HEK293 (cell line): Measurements from ENCODE around the gene USP2.
A peak's percentile ranks its signal among the peaks of the same experiment; 100 is the strongest.

ENCODE experiments used
- GLI2 ChIP-seq: fragments of 450-650 bp; formaldehyde crosslinking; IDR thresholded peaks from 2 replicates; pipeline ENCODE4; 2017; ENCODE audit warnings: missing biosample characterization, missing genetic modification characterization, low read depth, borderline replicate concordance
- HOXC10 ChIP-seq: sonication (generic); formaldehyde crosslinking; IDR thresholded peaks from 2 replicates; pipeline ENCODE4 v1.8.1; 2023; ENCODE audit warnings: mild to moderate bottlenecking, missing genetic modification reagents
- HOXD13 ChIP-seq: sonication (generic); formaldehyde crosslinking; IDR thresholded peaks from 2 replicates; pipeline ENCODE4 v1.8.0; 2022; ENCODE audit warnings: missing genetic modification reagents, borderline replicate concordance
- IKZF3 ChIP-seq: fragments of 450-650 bp; IDR thresholded peaks from 2 replicates; pipeline ENCODE4 v1.5.0; 2018; ENCODE audit warnings: missing biosample characterization, mild to moderate bottlenecking, missing genetic modification characterization, moderate library complexity
- KLF8 ChIP-seq: fragments of 450-650 bp; formaldehyde crosslinking; IDR thresholded peaks from 2 replicates; pipeline ENCODE4 v1.5.1; 2016; ENCODE audit warnings: missing biosample characterization, missing genetic modification characterization
- MZF1 ChIP-seq: fragments of 450-650 bp; formaldehyde crosslinking; IDR thresholded peaks from 2 replicates; pipeline ENCODE4 v1.5.1; 2017; ENCODE audit warnings: missing biosample characterization, missing genetic modification characterization, borderline replicate concordance
- PRDM1 ChIP-seq: fragments of 450-650 bp; formaldehyde crosslinking; IDR thresholded peaks from 2 replicates; pipeline ENCODE4; 2016; ENCODE audit warnings: missing biosample characterization, missing genetic modification characterization
- SALL2 ChIP-seq: fragments of 450-650 bp; formaldehyde crosslinking; IDR thresholded peaks from 2 replicates; pipeline ENCODE4 v1.5.0; 2017; ENCODE audit warnings: missing biosample characterization, mild to moderate bottlenecking, missing genetic modification characterization, borderline replicate concordance
- SCRT1 ChIP-seq: fragments of 450-650 bp; formaldehyde crosslinking; IDR thresholded peaks from 2 replicates; pipeline ENCODE4 v1.5.1; 2016; ENCODE audit warnings: missing biosample characterization, missing genetic modification characterization, borderline replicate concordance
- ZBTB7A ChIP-seq: fragments of 450-650 bp; formaldehyde crosslinking; IDR thresholded peaks from 2 replicates; pipeline ENCODE4 v1.5.1; 2016; ENCODE audit warnings: low read depth, missing biosample characterization, missing genetic modification characterization
- ZFP37 ChIP-seq: fragments of 450-650 bp; formaldehyde crosslinking; IDR thresholded peaks from 2 replicates; pipeline ENCODE4 v1.5.1; 2016; ENCODE audit warnings: missing biosample characterization, missing genetic modification characterization
- ZNF133 ChIP-seq: fragments of 450-650 bp; formaldehyde crosslinking; IDR thresholded peaks from 2 replicates; pipeline ENCODE4 v1.5.1; 2016; ENCODE audit warnings: missing biosample characterization, missing genetic modification characterization
- ZNF169 ChIP-seq: fragments of 450-650 bp; formaldehyde crosslinking; IDR thresholded peaks from 2 replicates; pipeline ENCODE4 v1.5.1; 2016; ENCODE audit warnings: missing biosample characterization, missing genetic modification characterization
- ZNF174 ChIP-seq: fragments of 450-650 bp; formaldehyde crosslinking; IDR thresholded peaks from 2 replicates; pipeline ENCODE4 v1.5.0; 2017; ENCODE audit warnings: missing biosample characterization, mild to moderate bottlenecking, missing genetic modification characterization
- ZNF19 ChIP-seq: fragments of 450-650 bp; formaldehyde crosslinking; IDR thresholded peaks from 2 replicates; pipeline ENCODE4; 2016; ENCODE audit warnings: missing biosample characterization, missing genetic modification characterization, low read depth
- ZNF266 ChIP-seq: fragments of 450-650 bp; formaldehyde crosslinking; IDR thresholded peaks from 2 replicates; pipeline ENCODE4 v1.5.1; 2016; ENCODE audit warnings: missing biosample characterization, missing genetic modification characterization, low read depth
- ZNF274 ChIP-seq, 2 experiments: fragments of 200-500 bp in 1 of 2; fragments of 450-650 bp in 1 of 2; sonication (Bioruptor generic) in 1 of 2; formaldehyde crosslinking in 1 of 2; IDR thresholded peaks; 2 replicates each; pipeline versions ENCODE4 v1.5.1 to v1.6.1; 2014 to 2016; ENCODE audit warnings: borderline replicate concordance in 1 of 2, inconsistent platforms in 1 of 2, low read length in 1 of 2, missing biosample characterization in 1 of 2, missing genetic modification characterization in 1 of 2
- ZNF324 ChIP-seq: fragments of 450-650 bp; formaldehyde crosslinking; IDR thresholded peaks from 2 replicates; pipeline ENCODE4 v1.5.1; 2016; ENCODE audit warnings: missing biosample characterization, missing genetic modification characterization
- ZNF366 ChIP-seq: fragments of 450-650 bp; formaldehyde crosslinking; conservative IDR thresholded peaks from 2 replicates; pipeline ENCODE4 v1.5.1; 2016; ENCODE audit warnings: missing biosample characterization, missing genetic modification characterization
- ZNF426 ChIP-seq: fragments of 450-650 bp; formaldehyde crosslinking; IDR thresholded peaks from 2 replicates; pipeline ENCODE4 v1.5.1; 2017; ENCODE audit warnings: missing biosample characterization, missing genetic modification characterization, mild to moderate bottlenecking, inconsistent platforms, moderate library complexity
- ZNF514 ChIP-seq: fragments of 450-650 bp; formaldehyde crosslinking; IDR thresholded peaks from 2 replicates; pipeline ENCODE4 v1.5.1; 2016; ENCODE audit warnings: missing biosample characterization, missing genetic modification characterization
- ZNF529 ChIP-seq: fragments of 450-650 bp; formaldehyde crosslinking; IDR thresholded peaks from 2 replicates; pipeline ENCODE4 v1.5.1; 2017; ENCODE audit warnings: missing genetic modification characterization, missing biosample characterization; ENCODE audit not compliant: insufficient replicate concordance
- ZNF549 ChIP-seq: fragments of 450-650 bp; IDR thresholded peaks from 2 replicates; pipeline ENCODE4 v1.5.1; 2018; ENCODE audit warnings: missing biosample characterization, missing genetic modification characterization, mild to moderate bottlenecking, inconsistent platforms, moderate library complexity
- ZNF596 ChIP-seq: fragments of 450-650 bp; IDR thresholded peaks from 2 replicates; pipeline ENCODE4 v1.5.0; 2018; ENCODE audit warnings: missing biosample characterization, mild to moderate bottlenecking, missing genetic modification characterization, moderate library complexity
- ZNF600 ChIP-seq: fragments of 450-650 bp; formaldehyde crosslinking; IDR thresholded peaks from 2 replicates; pipeline ENCODE4 v1.5.1; 2016; ENCODE audit warnings: missing biosample characterization, missing genetic modification characterization
- ZNF654 ChIP-seq: fragments of 450-650 bp; formaldehyde crosslinking; IDR thresholded peaks from 2 replicates; pipeline ENCODE4 v1.5.1; 2016; ENCODE audit warnings: low read depth, missing biosample characterization, missing genetic modification characterization
- ZNF707 ChIP-seq: fragments of 450-650 bp; formaldehyde crosslinking; IDR thresholded peaks from 2 replicates; pipeline ENCODE4 v1.5.1; 2016; ENCODE audit warnings: missing biosample characterization, missing genetic modification characterization
- ZNF76 ChIP-seq: fragments of 450-650 bp; formaldehyde crosslinking; IDR thresholded peaks from 2 replicates; pipeline ENCODE4; 2016; ENCODE audit warnings: low read depth, missing biosample characterization, missing genetic modification characterization, borderline replicate concordance
- ZNF776 ChIP-seq: fragments of 450-650 bp; formaldehyde crosslinking; IDR thresholded peaks from 2 replicates; pipeline ENCODE4 v1.5.0; 2017; ENCODE audit warnings: missing biosample characterization, missing genetic modification characterization, borderline replicate concordance
- ZNF791 ChIP-seq: fragments of 450-650 bp; formaldehyde crosslinking; IDR thresholded peaks from 2 replicates; pipeline ENCODE4 v1.5.1; 2016; ENCODE audit warnings: missing biosample characterization, missing genetic modification characterization
- ZNF792 ChIP-seq: fragments of 450-650 bp; formaldehyde crosslinking; IDR thresholded peaks from 2 replicates; pipeline ENCODE4 v1.5.1; 2016; ENCODE audit warnings: missing biosample characterization, missing genetic modification characterization
- TF ChIP-seq, protein P1 (sequence below): fragments of 450-650 bp; formaldehyde crosslinking; IDR thresholded peaks from 2 replicates; pipeline ENCODE4 v1.5.1; 2016; ENCODE audit warnings: missing biosample characterization, missing genetic modification characterization
- TF ChIP-seq, protein P2 (sequence below): fragments of 450-650 bp; formaldehyde crosslinking; IDR thresholded peaks from 2 replicates; pipeline ENCODE4 v1.5.1; 2017; ENCODE audit warnings: missing biosample characterization, missing genetic modification characterization
- TF ChIP-seq, protein P3 (sequence below): fragments of 450-650 bp; formaldehyde crosslinking; IDR thresholded peaks from 2 replicates; pipeline ENCODE4 v1.5.1; 2017; ENCODE audit warnings: missing biosample characterization, missing genetic modification characterization
- TF ChIP-seq, protein P4 (sequence below): fragments of 450-650 bp; formaldehyde crosslinking; IDR thresholded peaks from 2 replicates; pipeline ENCODE4 v1.5.1; 2016; ENCODE audit warnings: missing biosample characterization, missing genetic modification characterization

USP2 gene

DNA sequence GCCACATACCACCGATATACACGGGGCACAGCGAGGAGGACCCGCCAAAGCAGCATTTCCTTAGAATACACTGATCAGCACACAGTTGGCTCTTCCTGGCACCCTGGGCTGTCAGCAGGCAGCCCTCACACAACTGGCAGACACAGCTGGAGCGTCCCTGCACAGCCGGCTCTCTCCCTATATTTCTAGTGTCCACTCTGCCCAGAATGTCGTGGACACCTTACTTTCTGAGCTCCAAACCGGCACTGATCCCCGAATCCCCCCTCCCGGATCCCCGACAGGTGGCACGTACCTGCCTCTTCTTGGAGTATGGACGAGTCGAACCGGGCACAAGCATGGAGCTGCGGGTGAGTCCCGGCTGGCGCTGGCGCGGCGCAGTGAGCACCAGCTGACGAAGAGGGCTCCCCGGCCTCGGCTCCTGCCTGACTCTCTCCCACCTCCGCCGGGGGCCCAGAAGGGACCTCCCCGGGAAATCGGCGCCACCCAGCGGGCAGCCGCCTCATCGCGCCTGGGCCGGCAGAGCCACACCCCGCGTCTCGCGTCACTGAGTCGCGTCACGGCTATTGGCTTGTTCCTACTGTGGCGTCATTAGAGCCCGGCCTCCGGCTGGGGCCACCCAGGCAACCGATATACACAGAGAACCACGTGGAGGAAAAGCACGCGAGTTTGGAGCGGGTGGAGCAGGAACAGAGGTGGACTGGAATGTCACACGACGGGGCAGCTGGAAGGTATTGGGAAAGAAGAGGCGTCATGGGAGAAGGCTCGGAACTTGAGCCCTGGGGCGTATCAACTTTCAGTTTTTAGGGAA is at the start of gene USP2 (continued):
- no peak; the same call in 1 of the 2 replicates for TF ChIP-seq ZFP37 (tag by site-specific recombination)
- TF ChIP-seq ZNF791 (tag by site-specific recombination): no peak
- no peak for TF ChIP-seq ZNF514 (tag by site-specific recombination)
- TF ChIP-seq ZNF529 (tag by site-specific recombination): no peak
- no peak for TF ChIP-seq SCRT1
- TF ChIP-seq ZNF324 (tag by site-specific recombination): no peak; the same call in 1 of the 2 replicates
- TF ChIP-seq ZNF169 (tag by site-specific recombination): no peak
- TF ChIP-seq HOXD13 (CRISPR knock-in tag): no peak
- TF ChIP-seq ZNF776 (tag by site-specific recombination): no peak
- TF ChIP-seq, protein P1, sequence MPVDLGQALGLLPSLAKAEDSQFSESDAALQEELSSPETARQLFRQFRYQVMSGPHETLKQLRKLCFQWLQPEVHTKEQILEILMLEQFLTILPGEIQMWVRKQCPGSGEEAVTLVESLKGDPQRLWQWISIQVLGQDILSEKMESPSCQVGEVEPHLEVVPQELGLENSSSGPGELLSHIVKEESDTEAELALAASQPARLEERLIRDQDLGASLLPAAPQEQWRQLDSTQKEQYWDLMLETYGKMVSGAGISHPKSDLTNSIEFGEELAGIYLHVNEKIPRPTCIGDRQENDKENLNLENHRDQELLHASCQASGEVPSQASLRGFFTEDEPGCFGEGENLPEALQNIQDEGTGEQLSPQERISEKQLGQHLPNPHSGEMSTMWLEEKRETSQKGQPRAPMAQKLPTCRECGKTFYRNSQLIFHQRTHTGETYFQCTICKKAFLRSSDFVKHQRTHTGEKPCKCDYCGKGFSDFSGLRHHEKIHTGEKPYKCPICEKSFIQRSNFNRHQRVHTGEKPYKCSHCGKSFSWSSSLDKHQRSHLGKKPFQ (tag by site-specific recombination): no peak
- no peak for TF ChIP-seq ZNF549
- TF ChIP-seq PRDM1: no peak
- 0 out of 2 replicates have a peak, but pooled peaks have one; percentile 34 for TF ChIP-seq ZBTB7A
- TF ChIP-seq ZNF76 (tag by site-specific recombination): no peak
- TF ChIP-seq ZNF600: no peak
- TF ChIP-seq GLI2 (tag by site-specific recombination): no peak
- TF ChIP-seq ZNF133 (tag by site-specific recombination): no peak
- no peak for TF ChIP-seq ZNF174 (tag by site-specific recombination)
- TF ChIP-seq ZNF366 (tag by site-specific recombination): no peak
- TF ChIP-seq KLF8 (tag by site-specific recombination): peak; percentile 71
- no peak for TF ChIP-seq ZNF19 (tag by site-specific recombination)
- TF ChIP-seq ZNF792 (tag by site-specific recombination): no peak
- no peak for TF ChIP-seq HOXC10 (CRISPR knock-in tag)
- TF ChIP-seq SALL2: no peak
- no peak for TF ChIP-seq MZF1 (tag by site-specific recombination)
- TF ChIP-seq, protein P2, sequence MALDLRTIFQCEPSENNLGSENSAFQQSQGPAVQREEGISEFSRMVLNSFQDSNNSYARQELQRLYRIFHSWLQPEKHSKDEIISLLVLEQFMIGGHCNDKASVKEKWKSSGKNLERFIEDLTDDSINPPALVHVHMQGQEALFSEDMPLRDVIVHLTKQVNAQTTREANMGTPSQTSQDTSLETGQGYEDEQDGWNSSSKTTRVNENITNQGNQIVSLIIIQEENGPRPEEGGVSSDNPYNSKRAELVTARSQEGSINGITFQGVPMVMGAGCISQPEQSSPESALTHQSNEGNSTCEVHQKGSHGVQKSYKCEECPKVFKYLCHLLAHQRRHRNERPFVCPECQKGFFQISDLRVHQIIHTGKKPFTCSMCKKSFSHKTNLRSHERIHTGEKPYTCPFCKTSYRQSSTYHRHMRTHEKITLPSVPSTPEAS (tag by site-specific recombination): no peak
- no peak for TF ChIP-seq ZNF426
- 0 out of 2 replicates have a peak, but pooled peaks have one; percentile 15 for TF ChIP-seq ZNF654 (tag by site-specific recombination)
- no peak for TF ChIP-seq ZNF274 (IDR thresholded peaks at IDR 0.05; ENCODE audit: low read length)
- no peak for TF ChIP-seq ZNF274 (tag by site-specific recombination; IDR thresholded peaks at IDR 0.05; ENCODE audit: borderline replicate concordance)
- no peak for TF ChIP-seq ZNF596 (tag by site-specific recombination)
- TF ChIP-seq, protein P3, sequence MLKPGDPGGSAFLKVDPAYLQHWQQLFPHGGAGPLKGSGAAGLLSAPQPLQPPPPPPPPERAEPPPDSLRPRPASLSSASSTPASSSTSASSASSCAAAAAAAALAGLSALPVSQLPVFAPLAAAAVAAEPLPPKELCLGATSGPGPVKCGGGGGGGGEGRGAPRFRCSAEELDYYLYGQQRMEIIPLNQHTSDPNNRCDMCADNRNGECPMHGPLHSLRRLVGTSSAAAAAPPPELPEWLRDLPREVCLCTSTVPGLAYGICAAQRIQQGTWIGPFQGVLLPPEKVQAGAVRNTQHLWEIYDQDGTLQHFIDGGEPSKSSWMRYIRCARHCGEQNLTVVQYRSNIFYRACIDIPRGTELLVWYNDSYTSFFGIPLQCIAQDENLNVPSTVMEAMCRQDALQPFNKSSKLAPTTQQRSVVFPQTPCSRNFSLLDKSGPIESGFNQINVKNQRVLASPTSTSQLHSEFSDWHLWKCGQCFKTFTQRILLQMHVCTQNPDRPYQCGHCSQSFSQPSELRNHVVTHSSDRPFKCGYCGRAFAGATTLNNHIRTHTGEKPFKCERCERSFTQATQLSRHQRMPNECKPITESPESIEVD (tag by site-specific recombination): no peak
- no peak for TF ChIP-seq ZNF707
- TF ChIP-seq, protein P4, sequence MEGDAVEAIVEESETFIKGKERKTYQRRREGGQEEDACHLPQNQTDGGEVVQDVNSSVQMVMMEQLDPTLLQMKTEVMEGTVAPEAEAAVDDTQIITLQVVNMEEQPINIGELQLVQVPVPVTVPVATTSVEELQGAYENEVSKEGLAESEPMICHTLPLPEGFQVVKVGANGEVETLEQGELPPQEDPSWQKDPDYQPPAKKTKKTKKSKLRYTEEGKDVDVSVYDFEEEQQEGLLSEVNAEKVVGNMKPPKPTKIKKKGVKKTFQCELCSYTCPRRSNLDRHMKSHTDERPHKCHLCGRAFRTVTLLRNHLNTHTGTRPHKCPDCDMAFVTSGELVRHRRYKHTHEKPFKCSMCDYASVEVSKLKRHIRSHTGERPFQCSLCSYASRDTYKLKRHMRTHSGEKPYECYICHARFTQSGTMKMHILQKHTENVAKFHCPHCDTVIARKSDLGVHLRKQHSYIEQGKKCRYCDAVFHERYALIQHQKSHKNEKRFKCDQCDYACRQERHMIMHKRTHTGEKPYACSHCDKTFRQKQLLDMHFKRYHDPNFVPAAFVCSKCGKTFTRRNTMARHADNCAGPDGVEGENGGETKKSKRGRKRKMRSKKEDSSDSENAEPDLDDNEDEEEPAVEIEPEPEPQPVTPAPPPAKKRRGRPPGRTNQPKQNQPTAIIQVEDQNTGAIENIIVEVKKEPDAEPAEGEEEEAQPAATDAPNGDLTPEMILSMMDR (tag by site-specific recombination): peak; percentile 95
- no peak for TF ChIP-seq IKZF3 (tag by site-specific recombination)
- no peak for TF ChIP-seq ZNF266 (tag by site-specific recombination)
